Neural cell (in vitro differentiated cells): ENCODE results near the gene ANKRD36B.
"Not testable (repeated sequence)": the region's sequence is repeated elsewhere in the genome, so short reads cannot be mapped to it uniquely, and the experiment has no call there.

Source experiments
- EP300 ChIP-seq: fragments of 450-650 bp; conservative IDR thresholded peaks from 2 replicates; pipeline ENCODE4 v1.6.1; 2014; ENCODE audit warnings: antibody characterized with exemption, mild to moderate bottlenecking, moderate library complexity; ENCODE audit not compliant: poor library complexity, severe bottlenecking
- EZH2 ChIP-seq: fragments of 200-600, 300-800 bp; shearing (Covaris generic), sonication (generic); IDR thresholded peaks from 2 replicates; pipeline ENCODE4 v1.6.1; 2014; ENCODE audit warnings: antibody characterized with exemption, low read length, borderline replicate concordance, mild to moderate bottlenecking; ENCODE audit not compliant: insufficient read depth, poor library complexity, severe bottlenecking
- MXI1 ChIP-seq: fragments of 450-650 bp; conservative IDR thresholded peaks from 2 replicates; pipeline ENCODE4 v1.6.1; 2014; ENCODE audit warnings: antibody characterized with exemption, mild to moderate bottlenecking; ENCODE audit not compliant: poor library complexity, severe bottlenecking
- POLR2AphosphoS5 ChIP-seq: IDR thresholded peaks from 2 replicates; pipeline ENCODE4 v1.6.1; 2012
- RAD21 ChIP-seq: fragments of 450-650 bp; conservative IDR thresholded peaks from 2 replicates; pipeline ENCODE4 v1.6.1; 2014; ENCODE audit warnings: antibody characterized with exemption, mild to moderate bottlenecking, moderate library complexity
- REST ChIP-seq: IDR thresholded peaks from 2 replicates; pipeline ENCODE4 v1.6.1; 2012; ENCODE audit warnings: borderline replicate concordance
- SMC3 ChIP-seq: fragments of 450-650 bp; conservative IDR thresholded peaks from 2 replicates; pipeline ENCODE4 v1.6.1; 2014; ENCODE audit warnings: antibody characterized with exemption, mild to moderate bottlenecking, moderate library complexity; ENCODE audit not compliant: poor library complexity
- TAF1 ChIP-seq: IDR thresholded peaks from 2 replicates; pipeline ENCODE4 v1.6.1; 2012; ENCODE audit warnings: low read depth
- TF ChIP-seq, protein P1 (sequence below): fragments of 450-650 bp; IDR thresholded peaks from 2 replicates; pipeline ENCODE4 v1.5.1; 2014; ENCODE audit warnings: antibody characterized with exemption, mild to moderate bottlenecking, moderate library complexity; ENCODE audit not compliant: poor library complexity, severe bottlenecking

GRCh38 chr2:97622976-97623375, 33.3 kb upstream of the ANKRD36B start:
- TF ChIP-seq, protein P1, sequence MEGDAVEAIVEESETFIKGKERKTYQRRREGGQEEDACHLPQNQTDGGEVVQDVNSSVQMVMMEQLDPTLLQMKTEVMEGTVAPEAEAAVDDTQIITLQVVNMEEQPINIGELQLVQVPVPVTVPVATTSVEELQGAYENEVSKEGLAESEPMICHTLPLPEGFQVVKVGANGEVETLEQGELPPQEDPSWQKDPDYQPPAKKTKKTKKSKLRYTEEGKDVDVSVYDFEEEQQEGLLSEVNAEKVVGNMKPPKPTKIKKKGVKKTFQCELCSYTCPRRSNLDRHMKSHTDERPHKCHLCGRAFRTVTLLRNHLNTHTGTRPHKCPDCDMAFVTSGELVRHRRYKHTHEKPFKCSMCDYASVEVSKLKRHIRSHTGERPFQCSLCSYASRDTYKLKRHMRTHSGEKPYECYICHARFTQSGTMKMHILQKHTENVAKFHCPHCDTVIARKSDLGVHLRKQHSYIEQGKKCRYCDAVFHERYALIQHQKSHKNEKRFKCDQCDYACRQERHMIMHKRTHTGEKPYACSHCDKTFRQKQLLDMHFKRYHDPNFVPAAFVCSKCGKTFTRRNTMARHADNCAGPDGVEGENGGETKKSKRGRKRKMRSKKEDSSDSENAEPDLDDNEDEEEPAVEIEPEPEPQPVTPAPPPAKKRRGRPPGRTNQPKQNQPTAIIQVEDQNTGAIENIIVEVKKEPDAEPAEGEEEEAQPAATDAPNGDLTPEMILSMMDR, result not testable (repeated sequence)
- TF ChIP-seq RAD21, POLR2AphosphoS5, EP300, EZH2, SMC3, TAF1, REST, MXI1: not testable (repeated sequence)
